Mesothelial cell of epicardium (in vitro differentiated cells): ENCODE results near the gene KIF5B. TPM values are rescaled to one million over a fixed set of nuclear protein-coding genes. Genes with fewer than 3 reads are reported as not detected.

Experiments
- DNase-seq, 2 experiments: peaks; one replicate each; pipeline ENCODE4 v3.0.0; 2021; ENCODE audit warnings: low spot score in 2 of 2; ENCODE audit not compliant: unreplicated experiment in 2 of 2
- H3K27ac Mint-ChIP-seq: 2 replicates; pipeline ENCODE4 v1.8.0; 2021; ENCODE audit warnings: mixed read lengths
- H3K27me3 Mint-ChIP-seq: 2 replicates; pipeline ENCODE4 v1.8.0; 2021; ENCODE audit warnings: low read depth, mixed read lengths
- H3K36me3 Mint-ChIP-seq: 2 replicates; pipeline ENCODE4 v1.8.0; 2021; ENCODE audit warnings: mixed read lengths
- H3K4me1 Mint-ChIP-seq: 2 replicates; pipeline ENCODE4 v1.8.0; 2021; ENCODE audit warnings: mixed read lengths
- H3K4me3 Mint-ChIP-seq: 2 replicates; pipeline ENCODE4 v1.8.0; 2021; ENCODE audit warnings: mild to moderate bottlenecking, moderate library complexity, mixed read lengths
- H3K9me3 Mint-ChIP-seq: 2 replicates; pipeline ENCODE4 v1.8.0; 2021; ENCODE audit warnings: mixed read lengths
- total RNA-seq: library from RNA; stranded (reverse); gene quantifications from 3 replicates; pipeline ENCODE4 v1.2.1, GENCODE V29; 2021
- TF ChIP-seq, protein P1 (sequence below): fragments of 200-600 bp; sonication (generic); IDR thresholded peaks from one replicate; pipeline ENCODE4 v1.5.0; 2021; ENCODE audit warnings: antibody characterized with exemption; ENCODE audit not compliant: unreplicated experiment

The KIF5B gene
- total RNA-seq, 1 donor from 2014 or later: 104 TPM

DNA sequence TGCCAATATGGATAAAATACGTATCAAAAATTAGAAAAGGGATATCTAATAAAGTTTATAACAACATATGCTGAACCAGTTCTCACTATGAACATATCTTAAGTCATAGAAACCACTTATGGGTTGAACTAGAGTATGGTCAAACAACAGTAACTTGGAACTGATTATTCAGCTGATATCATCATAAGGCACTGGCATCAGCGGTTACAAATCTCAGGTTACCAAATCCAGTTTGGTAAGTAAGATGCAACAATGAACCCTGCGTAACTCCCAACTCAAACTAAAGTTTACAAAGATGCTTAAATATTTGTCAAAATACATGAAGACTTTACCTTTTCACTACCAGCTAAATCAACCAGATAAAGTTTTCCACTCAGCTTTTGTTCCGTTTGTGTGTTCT, 19.3 kb downstream of the KIF5B start:
- Mint-ChIP-seq H3K4me3 (no peak overlapping the region), H3K27me3 (no peaks in the 10 kb centered on the region), H3K4me1 (peaks cover 24% of the 10 kb centered on the region), H3K9me3 (no peaks in the 10 kb centered on the region), H3K27ac (peak overlapping the region; percentile 18), H3K36me3 (peaks cover 51% of the 10 kb centered on the region)
- DNase-seq: no peak
- TF ChIP-seq, protein P1, sequence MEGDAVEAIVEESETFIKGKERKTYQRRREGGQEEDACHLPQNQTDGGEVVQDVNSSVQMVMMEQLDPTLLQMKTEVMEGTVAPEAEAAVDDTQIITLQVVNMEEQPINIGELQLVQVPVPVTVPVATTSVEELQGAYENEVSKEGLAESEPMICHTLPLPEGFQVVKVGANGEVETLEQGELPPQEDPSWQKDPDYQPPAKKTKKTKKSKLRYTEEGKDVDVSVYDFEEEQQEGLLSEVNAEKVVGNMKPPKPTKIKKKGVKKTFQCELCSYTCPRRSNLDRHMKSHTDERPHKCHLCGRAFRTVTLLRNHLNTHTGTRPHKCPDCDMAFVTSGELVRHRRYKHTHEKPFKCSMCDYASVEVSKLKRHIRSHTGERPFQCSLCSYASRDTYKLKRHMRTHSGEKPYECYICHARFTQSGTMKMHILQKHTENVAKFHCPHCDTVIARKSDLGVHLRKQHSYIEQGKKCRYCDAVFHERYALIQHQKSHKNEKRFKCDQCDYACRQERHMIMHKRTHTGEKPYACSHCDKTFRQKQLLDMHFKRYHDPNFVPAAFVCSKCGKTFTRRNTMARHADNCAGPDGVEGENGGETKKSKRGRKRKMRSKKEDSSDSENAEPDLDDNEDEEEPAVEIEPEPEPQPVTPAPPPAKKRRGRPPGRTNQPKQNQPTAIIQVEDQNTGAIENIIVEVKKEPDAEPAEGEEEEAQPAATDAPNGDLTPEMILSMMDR: no peak

DNA sequence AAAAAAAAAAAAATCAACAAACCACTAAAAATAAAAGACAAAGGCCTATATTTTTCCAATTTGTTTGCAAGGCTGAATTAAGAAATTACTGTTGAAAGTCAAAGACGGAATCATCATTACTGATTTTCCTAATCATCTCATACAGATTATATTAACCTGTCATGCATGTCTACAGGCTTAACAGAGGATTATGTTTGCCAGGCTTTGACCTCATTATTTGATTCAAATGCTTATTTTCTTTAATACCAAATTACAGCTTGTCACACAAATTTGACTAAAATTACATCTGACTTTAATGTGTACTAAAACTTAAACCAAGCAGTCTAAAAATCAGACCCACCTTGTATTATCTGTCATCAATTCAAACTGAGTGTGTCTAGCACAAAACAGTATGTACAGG, 21.2 kb downstream of the KIF5B start:
- Mint-ChIP-seq H3K4me3 (no peak overlapping the region), H3K36me3 (peaks cover 57% of the 10 kb centered on the region), H3K27me3 (no peaks in the 10 kb centered on the region), H3K9me3 (no peaks in the 10 kb centered on the region), H3K4me1 (peaks cover 18% of the 10 kb centered on the region), H3K27ac (no peak overlapping the region)
- no peak for DNase-seq
- TF ChIP-seq, protein P1: no peak

DNA sequence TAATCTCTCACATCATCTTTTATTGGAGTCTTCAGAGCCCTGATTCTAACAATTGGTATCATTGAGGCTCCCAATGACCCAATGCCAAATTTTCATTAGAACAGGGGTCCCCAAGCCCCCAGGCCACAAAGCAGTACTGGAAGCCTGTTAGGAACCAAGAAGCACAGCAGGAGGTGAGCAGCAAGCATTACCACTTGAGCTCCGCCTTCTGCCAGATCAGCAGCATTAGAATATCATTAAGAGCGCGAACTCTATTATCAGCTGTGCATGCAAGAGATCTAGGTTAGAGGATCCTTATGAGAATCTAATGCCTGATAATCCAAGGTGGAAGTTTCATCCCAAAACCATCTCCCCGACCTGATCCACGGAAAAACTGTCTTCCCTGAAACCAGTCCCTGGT, 23.1 kb downstream of the KIF5B start:
- no peaks in the 10 kb centered on the region for H3K27me3 Mint-ChIP-seq

DNA sequence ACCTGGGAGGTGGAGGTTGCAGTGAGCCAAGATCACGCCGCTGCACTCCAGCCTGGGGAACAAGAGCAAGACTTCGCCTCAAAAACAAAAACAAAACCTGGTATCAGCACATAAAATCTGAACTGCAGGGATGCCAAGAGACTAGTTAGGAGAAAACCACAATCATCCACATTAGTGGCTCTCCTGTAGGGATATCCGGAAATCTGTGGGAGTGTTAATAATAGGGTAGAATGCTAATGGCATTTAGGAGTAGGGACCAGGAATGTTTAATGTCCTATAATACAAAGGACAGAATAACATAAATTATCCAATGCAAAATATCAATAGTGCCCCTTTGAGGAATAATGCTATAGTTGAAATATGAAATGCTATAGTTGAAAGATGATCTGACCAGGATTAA, 24.3 kb downstream of the KIF5B start:
- no peak for DNase-seq
- Mint-ChIP-seq H3K4me3 (no peak overlapping the region), H3K9me3 (no peaks in the 10 kb centered on the region), H3K4me1 (no peaks in the 10 kb centered on the region), H3K36me3 (peaks cover 68% of the 10 kb centered on the region), H3K27ac (no peak overlapping the region), H3K27me3 (no peaks in the 10 kb centered on the region)
- TF ChIP-seq, protein P1: no peak

More for the DNA sequence above, 23.1 kb downstream of the KIF5B start:
- TF ChIP-seq, protein P1: no peak
- DNase-seq: no peak
- Mint-ChIP-seq H3K27ac (no peak overlapping the region), H3K9me3 (no peaks in the 10 kb centered on the region), H3K36me3 (peaks cover 66% of the 10 kb centered on the region), H3K4me1 (peaks cover 6% of the 10 kb centered on the region), H3K4me3 (no peak overlapping the region)

DNA sequence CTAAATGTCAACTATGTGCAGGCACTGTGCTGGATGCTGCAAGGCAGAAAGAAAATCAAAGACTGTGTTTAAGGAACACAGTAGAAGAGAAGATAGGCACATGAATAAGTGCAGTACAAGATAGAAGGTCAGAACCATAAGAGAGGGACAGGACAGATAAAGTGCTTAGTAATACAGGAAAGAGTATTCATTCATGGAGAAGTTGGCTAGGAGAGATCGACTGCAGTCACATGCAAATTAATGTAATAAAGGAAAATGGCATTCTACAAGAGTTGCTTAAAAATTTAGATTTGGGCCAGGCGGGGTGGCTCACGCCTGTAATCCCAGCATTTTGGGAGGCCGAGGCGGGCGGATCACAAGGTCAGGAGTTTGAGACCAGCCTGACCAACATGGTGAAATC, 24.8 kb downstream of the KIF5B start:
- no peaks in the 10 kb centered on the region for H3K27me3 Mint-ChIP-seq
- peaks cover 66% of the 10 kb centered on the region for H3K36me3 Mint-ChIP-seq
- TF ChIP-seq, protein P1: no peak
- DNase-seq: no peak
- H3K4me3 Mint-ChIP-seq: no peak overlapping the region
- H3K9me3 Mint-ChIP-seq: no peaks in the 10 kb centered on the region
- H3K27ac Mint-ChIP-seq: no peak overlapping the region
- H3K4me1 Mint-ChIP-seq: no peaks in the 10 kb centered on the region

DNA sequence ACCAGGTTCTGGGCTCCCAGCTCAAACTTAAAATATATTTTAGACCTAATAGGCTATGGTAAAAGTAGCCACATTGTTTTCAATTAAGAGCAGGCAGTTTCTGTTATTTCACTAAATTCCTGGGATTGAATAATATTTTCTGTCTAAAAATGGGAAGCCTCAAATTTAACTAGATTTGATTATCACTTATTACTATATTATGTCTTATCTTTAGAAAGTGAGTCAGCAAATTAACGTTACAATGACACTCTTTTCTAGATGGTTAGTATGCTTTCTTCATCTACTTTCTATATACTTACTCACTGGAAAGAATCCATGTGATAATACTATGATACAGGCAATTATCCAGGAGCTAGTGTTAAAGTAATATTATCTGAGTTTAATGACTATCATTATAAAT, 27.5 kb downstream of the KIF5B start:
- Mint-ChIP-seq H3K9me3 (no peaks in the 10 kb centered on the region), H3K27ac (no peak overlapping the region), H3K36me3 (peaks cover 56% of the 10 kb centered on the region), H3K4me3 (no peak overlapping the region), H3K27me3 (no peaks in the 10 kb centered on the region), H3K4me1 (no peaks in the 10 kb centered on the region)
- DNase-seq: no peak
- TF ChIP-seq, protein P1: no peak
